ENCODE data around the gene GIPC1. TPM values are rescaled to one million over a fixed set of nuclear protein-coding genes. Genes with fewer than 3 reads are reported as not detected.

GIPC1 gene
- total RNA-seq, 1 donor from 2014 or later: 39.1 TPM

DNA sequence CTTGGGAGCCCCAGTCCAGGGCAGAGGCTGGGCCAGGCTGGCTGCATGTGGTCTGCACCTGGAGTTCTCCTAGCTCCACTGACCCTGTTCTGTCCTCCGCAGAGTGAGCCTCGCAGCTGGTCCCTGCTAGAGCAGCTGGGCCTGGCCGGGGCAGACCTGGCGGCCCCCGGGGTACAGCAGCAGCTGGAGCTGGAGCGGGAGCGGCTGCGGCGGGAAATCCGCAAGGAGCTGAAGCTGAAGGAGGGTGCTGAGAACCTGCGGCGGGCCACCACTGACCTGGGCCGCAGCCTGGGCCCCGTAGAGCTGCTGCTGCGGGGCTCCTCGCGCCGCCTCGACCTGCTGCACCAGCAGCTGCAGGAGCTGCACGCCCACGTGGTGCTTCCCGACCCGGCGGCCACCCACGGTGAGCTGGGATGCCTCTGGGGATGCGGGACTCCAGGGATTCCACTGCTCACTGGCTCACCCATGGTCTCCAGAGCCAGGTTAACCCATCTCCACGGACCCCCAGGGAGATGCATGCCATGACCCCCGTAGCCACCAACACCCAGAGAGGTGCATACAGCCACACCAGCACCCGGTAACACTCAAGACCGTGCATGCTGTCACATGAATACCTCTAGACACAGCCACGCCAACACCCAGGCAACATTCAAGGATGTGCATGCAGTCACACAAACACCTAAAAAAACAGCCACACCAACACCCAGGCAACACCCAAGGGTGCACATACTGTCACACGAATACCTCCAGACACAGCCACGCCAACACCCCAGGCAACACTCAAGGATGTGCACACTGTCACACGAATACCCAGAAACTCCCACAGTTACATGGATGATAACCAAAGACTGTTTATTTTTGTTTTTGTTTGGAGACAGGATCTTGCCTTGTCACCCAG is 54.6 kb downstream of the GIPC1 start:
- DNase-seq (ENCODE audit: low spot score in 2 of 2) (no peak), FAIRE-seq (no peak)

DNA sequence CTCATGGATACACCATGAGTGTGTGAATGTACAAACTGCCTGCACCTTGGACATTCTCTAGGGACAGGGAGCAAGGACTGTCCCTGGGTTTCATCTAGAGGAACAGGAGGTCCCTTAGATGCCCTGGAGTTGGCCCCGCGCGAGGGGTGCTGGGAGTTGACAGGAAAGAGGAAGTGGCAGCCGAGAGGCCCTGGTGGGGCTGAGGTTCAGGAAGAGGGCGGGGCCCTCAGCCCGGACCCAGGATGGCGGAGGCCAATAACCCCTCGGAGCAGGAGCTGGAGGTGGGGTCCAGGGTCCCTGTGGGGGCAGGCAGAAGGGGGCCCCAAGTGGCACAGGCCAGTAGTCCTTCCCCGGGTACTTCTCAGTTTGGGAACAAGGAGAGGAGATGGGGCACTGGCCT is 55.9 kb downstream of the GIPC1 start:
- DNase-seq (ENCODE audit: low spot score in 2 of 2) (peak in 1 of 2 donors; percentile 41), FAIRE-seq (no peak)

DNA sequence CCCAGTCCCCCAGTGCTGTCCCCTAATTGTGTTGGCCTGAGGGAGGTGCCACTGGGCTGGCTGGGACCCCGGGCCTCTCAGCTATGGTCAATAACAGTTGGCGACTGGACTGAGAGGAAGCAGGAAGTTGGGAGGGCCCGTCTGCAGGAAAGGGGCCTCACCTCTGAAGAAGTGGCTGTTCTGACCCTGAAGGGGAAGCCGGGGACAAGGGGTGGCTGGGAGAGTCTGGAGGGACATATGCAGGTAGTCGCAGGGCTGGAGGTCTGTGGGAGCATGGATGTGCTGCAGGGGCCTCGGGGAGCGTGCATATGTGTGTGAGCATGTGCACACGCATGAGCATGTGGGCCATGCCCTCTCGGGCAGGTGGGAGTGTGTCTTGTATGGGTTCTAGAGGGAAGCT is 56.9 kb downstream of the GIPC1 start:
- DNase-seq (ENCODE audit: low spot score in 2 of 2): no peak
- FAIRE-seq: no peak

DNA sequence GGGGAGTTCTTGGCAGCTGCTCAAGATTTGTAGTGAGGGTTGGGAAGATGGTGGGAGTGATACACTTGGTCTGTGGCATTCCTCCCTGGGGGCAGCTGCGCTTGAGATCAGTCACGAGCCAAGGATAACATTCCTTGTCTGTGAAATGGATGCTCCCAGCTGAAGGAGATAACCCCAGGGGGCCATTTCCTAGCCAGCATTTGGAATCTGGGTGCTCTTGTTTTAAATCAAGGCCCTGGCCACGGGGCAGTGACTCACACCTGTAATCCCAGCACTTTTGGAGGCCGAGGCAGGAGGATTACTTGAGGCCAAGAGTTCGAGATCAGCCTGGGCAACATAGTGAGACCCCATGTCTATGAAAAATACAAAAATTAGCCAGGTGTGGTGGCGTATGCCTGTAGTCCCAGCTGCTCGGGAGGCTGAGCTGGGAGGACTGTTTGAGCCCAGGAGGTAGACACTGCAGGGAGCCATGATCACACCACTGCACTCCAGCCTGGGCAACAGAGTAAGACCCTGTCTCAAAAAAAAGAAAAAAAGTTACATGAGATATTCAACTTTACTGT is 58.3 kb downstream of the GIPC1 start:
- FAIRE-seq (no peak), DNase-seq (ENCODE audit: low spot score in 2 of 2) (no peak)

DNA sequence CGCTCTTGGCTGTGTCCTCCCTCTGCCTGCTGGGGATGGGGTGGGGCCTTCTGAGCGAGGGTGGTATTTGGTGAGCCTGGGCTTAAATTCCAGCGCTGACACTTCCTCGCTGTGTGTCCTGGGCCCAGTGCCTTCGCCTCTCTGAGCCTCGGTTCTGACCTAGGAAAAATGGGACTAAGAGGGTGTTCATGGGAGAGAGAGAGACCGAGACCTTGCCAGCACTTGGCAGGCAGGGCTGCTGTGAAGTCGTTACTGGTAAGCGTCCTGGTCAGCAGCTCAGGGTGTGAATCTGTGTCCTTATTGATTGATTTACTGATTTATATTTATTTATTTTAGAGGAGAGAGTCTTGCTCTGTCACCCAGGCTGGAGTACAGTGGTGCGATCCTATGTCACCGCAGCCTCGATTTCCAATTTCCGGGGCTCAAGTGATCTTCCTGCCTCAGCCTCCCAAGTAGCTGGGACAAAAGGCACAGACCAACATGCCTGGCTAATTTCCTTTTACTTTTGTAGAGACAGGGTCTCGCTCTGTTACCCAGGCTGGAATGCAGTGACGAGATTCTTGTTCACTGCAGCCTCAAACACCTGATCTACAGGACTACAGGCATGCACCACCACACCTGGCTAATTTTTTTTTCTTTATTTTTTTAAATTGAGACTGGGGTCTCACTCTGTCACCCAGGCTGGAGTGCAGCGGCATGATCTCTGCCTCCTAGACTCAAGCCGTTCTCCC is 60.4 kb downstream of the GIPC1 start:
- no peak for FAIRE-seq
- DNase-seq (ENCODE audit: low spot score in 2 of 2): no peak

DNA sequence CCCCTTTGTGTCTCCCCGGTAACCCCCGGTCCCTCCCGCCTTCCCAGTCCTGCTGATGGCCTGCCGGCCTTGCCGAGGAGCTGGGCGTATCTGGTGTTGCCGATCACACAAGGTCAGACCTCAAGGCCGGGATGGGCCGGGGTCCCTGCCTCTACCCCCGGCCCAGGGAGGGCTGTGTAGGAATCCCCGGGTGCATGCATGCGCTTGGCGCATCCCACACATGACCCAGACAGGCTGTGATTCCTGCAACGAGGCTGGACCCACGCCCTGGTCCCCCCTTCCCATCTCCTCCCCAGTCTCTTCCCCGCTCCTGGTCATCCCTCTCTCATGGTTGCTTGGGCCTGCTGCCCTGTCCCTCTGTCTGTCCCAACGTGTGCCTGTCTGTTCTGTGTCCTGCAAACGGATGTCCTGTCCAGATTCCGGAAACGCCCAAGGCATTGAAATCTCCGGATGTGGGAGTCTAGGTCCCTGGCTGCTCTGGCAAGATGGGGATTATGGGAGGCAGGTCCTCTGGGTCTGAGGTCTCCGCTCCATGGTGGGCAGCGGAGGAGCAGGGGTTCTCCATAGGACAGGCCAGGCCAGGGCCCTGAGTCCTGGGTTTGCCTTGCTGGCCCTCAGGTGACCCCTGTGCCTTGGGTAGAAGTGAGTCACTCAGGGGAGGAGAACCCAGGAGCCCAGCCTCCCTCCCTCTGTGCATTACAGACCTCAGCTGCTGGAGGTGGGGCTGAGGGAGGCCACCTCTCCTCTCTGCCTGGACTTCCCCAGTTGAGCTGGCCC is 61.2 kb downstream of the GIPC1 start:
- no peak for FAIRE-seq
- peak in 1 of 2 donors; percentile 50 for DNase-seq (ENCODE audit: low spot score in 2 of 2)

DNA sequence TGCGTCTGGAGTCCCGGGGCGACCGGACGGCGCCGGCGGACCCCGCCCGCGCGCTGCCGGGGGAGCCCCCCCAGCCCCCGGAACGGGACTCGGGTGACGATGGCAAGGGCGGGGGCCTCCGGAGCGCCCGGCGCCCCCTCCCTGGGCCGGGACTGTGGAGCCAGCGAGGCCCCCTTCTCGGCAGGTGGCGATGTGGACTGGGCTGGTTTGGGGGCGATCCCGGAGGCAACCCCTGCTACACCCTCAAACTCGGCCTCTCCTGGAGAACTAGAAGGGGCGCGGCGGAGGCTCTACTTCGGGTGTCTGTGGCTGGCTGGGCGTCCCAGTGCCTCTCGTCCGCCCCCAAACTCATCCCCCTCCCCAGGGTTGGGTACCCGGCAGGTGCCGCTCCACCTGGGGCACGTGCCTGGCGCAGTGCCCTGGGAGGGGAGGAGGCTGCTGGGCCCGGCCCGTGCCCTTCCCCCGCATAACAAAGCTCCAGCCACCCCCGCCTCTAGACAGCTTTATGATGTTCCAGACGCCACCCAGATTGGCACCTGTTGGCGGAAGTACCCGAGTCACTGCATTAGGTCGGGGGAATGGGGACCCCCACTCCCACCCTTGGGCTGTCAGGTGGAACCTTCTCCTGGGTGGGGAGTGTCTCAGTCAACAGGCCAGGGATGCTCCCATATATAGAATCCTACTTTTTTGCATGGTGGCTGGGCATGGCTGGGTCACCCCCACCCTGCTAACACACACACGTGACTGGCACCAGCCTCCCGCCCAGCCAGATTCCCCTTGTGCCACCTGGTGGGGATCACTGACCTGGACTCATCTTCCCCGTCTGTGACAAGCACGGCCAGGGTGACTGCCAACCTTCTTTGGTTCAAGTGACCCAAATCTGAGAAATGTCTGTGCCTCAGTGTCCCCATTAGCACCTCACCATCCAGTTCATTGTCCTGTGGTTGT is 62.1 kb downstream of the GIPC1 start:
- FAIRE-seq: no peak
- peak in 1 of 2 donors; percentile 49 for DNase-seq (ENCODE audit: low spot score in 2 of 2)

DNA sequence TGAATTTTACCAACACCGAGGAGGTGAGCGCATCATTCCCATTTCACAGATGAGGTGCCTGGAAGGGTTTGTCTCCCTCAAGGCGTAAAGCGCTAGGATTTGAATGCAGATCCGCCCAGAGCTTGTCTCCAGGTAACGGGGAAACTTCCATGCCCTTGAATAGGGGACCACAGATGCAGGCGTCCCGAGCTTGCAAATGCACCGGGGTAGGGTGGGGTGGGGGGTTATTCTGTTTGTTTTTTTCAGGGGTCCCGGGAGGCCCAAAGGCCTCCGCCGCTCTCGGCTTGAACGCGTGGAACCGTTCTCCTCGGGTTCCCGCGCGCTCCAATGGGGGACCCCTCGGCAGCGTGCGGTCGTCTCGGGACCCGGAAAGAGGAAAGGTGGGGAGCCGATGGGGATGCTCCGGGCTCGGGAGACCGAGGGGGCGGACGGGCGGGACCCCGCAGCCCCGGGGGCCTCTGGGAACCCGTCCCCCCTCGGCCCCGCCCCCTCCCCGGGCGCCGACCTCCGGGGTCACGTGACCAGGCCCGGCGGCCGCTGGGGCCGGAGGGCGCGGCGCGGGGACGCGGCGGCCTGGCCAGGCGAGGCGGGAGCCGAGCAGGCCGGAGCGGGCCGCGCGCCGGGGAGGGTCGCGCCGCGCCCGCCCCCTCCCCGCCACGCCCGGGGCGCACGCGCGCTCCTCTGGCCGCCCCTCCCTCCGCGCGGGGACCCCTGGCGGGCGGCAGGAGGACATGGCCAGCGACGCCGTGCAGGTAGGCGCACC is 63.0 kb downstream of the GIPC1 start, which contains the start of gene PKN1:
Gene PKN1, plus strand, starts transcription at position 516 of the 763 bp plus-strand sequence. Its CDS starts 216 bp downstream, at position 732.
- no peak for FAIRE-seq
- peak; percentile 83 to 90 for DNase-seq (ENCODE audit: low spot score in 2 of 2)

DNA sequence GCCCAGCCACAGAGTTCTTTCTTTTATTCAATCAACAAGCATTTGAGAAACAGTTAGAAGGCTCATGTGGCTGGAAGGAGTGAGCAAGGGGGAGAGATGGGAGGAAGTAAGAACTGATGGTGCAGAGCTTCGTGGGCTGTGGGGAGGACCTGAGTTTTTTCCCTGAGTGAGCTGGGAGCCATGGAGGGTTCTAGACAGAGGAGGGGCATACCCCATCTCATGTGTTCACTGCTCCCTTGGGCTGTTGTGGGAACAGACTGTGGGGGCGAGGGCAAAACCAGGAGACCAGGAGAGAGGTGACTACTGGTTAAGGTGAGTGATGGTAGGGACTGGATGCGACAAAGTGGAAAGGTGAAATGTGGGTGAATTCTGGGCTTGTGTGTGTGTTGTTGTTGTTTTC is 65.2 kb downstream of the GIPC1 start:
- FAIRE-seq (no peak), DNase-seq (ENCODE audit: low spot score in 2 of 2) (no peak)

DNA sequence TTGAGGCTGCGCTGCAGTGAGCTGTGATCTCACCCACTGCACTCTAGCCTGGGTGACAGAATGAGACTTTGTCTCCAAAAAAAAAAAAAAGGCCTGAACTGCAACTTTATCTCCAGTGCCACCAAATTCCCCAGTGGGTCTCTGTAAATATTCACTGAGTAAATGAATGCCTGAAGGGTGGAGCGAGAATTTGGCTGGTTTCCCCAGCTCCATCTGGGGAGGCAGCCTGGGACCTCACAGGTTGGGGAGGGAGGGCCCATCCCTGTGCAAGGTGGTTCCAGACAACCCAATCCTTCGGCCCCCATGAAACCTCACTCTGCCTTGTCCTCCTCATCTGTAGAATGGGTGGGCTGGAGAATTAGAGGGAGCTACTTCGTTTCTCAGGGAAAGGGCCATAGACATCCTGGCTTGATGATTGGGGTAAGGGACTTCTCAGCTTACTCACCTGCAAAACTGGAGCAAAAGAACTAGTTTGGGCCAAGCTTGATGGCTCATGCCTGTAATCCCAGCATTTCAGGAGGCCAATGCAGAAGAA is 67.0 kb downstream of the GIPC1 start:
- DNase-seq (ENCODE audit: low spot score in 2 of 2): no peak
- no peak for FAIRE-seq

Small RNA genes lying within 50 kb of the gene (small RNA-seq; reads per million reads assigned to genes)
- not detected for gene SNRPGP15

Other genes starting within 250 kb of the GIPC1 start
- gene ADGRE5, start 114.7 kb downstream of the GIPC1 start, total RNA-seq: 0.82 TPM
- 29.8 TPM for gene DDX39A, start 76.8 kb downstream of the GIPC1 start, total RNA-seq
- 99.5 TPM for gene PKN1, start 62.8 kb downstream of the GIPC1 start, total RNA-seq
- not detected for gene PTGER1, start 20.8 kb downstream of the GIPC1 start, total RNA-seq
- gene DNAJB1, start 22.3 kb upstream of the GIPC1 start, total RNA-seq: 32.6 TPM
- gene TECR, start 33.5 kb upstream of the GIPC1 start, total RNA-seq: 13.9 TPM
- 151 TPM for gene NDUFB7, start 75.9 kb upstream of the GIPC1 start, total RNA-seq
- not detected for gene CLEC17A, start 87.0 kb upstream of the GIPC1 start, total RNA-seq
- not detected for gene ADGRE3, start 178.7 kb upstream of the GIPC1 start, total RNA-seq
- 33.4 TPM for gene ZNF333, start 193.9 kb upstream of the GIPC1 start, total RNA-seq

Measured in frontal cortex (tissue), 4 donors.